HG03039 (cell line): ENCODE results near the gene ATF6B.
"Not testable (repeated sequence)": the region's sequence is repeated elsewhere in the genome, so short reads cannot be mapped to it uniquely, and the experiment has no call there.

ENCODE experiments used
- ATAC-seq: cut with Tn5 transposase; IDR thresholded peaks from one replicate; pipeline ENCODE4 v1.9.1; 2021; ENCODE audit warnings: mild to moderate bottlenecking, moderate library complexity; ENCODE audit not compliant: unreplicated experiment

The ATF6B gene

GRCh38 chr6:32154514-32155161, 26.6 kb upstream of the ATF6B start:
- no peak for ATAC-seq

- ATAC-seq: no peak
Measured at GRCh38 chr6:32153564-32154513, 25.8 kb upstream of the ATF6B start, which contains the start of gene PPT2. Gene PPT2, plus strand, starts transcription at chr6:32154141. Its CDS starts 454 bp downstream, at chr6:32154595.

- no peak for ATAC-seq
Measured at GRCh38 chr6:32152769-32153563, 24.9 kb upstream of the ATF6B start.

- no peak for ATAC-seq
Measured at GRCh38 chr6:32151863-32152768, 24.1 kb upstream of the ATF6B start, which contains the start of gene PRRT1. Gene PRRT1, minus strand, starts transcription at chr6:32151939. Its CDS starts 112 bp downstream, at chr6:32151827.

GRCh38 chr6:32151181-32151862, 23.3 kb upstream of the ATF6B start:
- no peak for ATAC-seq

GRCh38 chr6:32149932-32150870, 22.2 kb upstream of the ATF6B start:
- no peak for ATAC-seq

GRCh38 chr6:32149092-32149755, 21.2 kb upstream of the ATF6B start:
- ATAC-seq: no peak

GRCh38 chr6:32148289-32149091, 20.4 kb upstream of the ATF6B start:
- ATAC-seq: no peak

GRCh38 chr6:32147401-32148132, 19.5 kb upstream of the ATF6B start:
- ATAC-seq: no peak

GRCh38 chr6:32146687-32147086, 18.6 kb upstream of the ATF6B start:
- no peak for ATAC-seq

GRCh38 chr6:32146287-32146686, 18.2 kb upstream of the ATF6B start:
- no peak for ATAC-seq

- not testable (repeated sequence) for ATAC-seq
Measured at GRCh38 chr6:32144238-32144637, 16.2 kb upstream of the ATF6B start.

GRCh38 chr6:32140420-32141046, 12.5 kb upstream of the ATF6B start:
- ATAC-seq: no peak

GRCh38 chr6:32139590-32139989, 11.5 kb upstream of the ATF6B start:
- ATAC-seq: no peak

GRCh38 chr6:32137454-32137853, 9.4 kb upstream of the ATF6B start:
- no peak for ATAC-seq

GRCh38 chr6:32133786-32134185, 5.7 kb upstream of the ATF6B start:
- no peak for ATAC-seq
